Spleen (tissue), 11 donors: Measurements from ENCODE around the gene FAM222A. TPM values are rescaled to one million over a fixed set of nuclear protein-coding genes. Genes with fewer than 3 reads are reported as not detected.

Experiments used
- DNase-seq: peaks from one replicate; pipeline ENCODE4 v3.0.0-alpha.2; 2020
- H3K27ac ChIP-seq, 8 donors: fragments of 200-600 bp; sonication (generic) in 7 of 8; 1 replicate in 4 of 8; 2 replicates in 4 of 8; pipeline versions ENCODE4 v1.5.0 to v1.8.0; 2016 to 2021; ENCODE audit warnings: inconsistent platforms in 4 of 8, mild to moderate bottlenecking in 4 of 8, moderate library complexity in 1 of 8
- H3K27me3 ChIP-seq, 7 donors: fragments of 200-600 bp; sonication (generic) in 6 of 7; replicated peaks in 1 of 7; 1 replicate in 4 of 7; 2 replicates in 3 of 7; pipeline versions ENCODE4 v1.5.0 to v1.8.0; 2016 to 2021; ENCODE audit warnings: inconsistent platforms in 3 of 7, mild to moderate bottlenecking in 1 of 7
- H3K36me3 ChIP-seq, 6 donors: fragments of 200-600 bp; sonication (generic) in 5 of 6; 1 replicate in 4 of 6; 2 replicates in 2 of 6; pipeline versions ENCODE4 v1.5.0 to v1.8.0; 2016 to 2021; ENCODE audit warnings: inconsistent platforms in 2 of 6
- H3K4me1 ChIP-seq, 6 donors: fragments of 200-600 bp; sonication (generic) in 5 of 6; 1 replicate in 3 of 6; 2 replicates in 3 of 6; pipeline versions ENCODE4 v1.5.0 to v1.8.0; 2016 to 2021; ENCODE audit warnings: inconsistent platforms in 3 of 6
- H3K4me3 ChIP-seq, 8 donors: fragments of 200-600 bp; sonication (generic) in 7 of 8; 1 replicate in 4 of 8; 2 replicates in 4 of 8; pipeline versions ENCODE4 v1.5.0 to v1.8.0; 2016 to 2021; ENCODE audit warnings: inconsistent platforms in 4 of 8, mild to moderate bottlenecking in 4 of 8, moderate library complexity in 2 of 8
- H3K9me3 ChIP-seq, 8 donors: fragments of 200-600 bp; sonication (generic) in 7 of 8; 1 replicate in 4 of 8; 2 replicates in 4 of 8; pipeline versions ENCODE4 v1.5.0 to v1.8.0; 2016 to 2021; ENCODE audit warnings: inconsistent platforms in 4 of 8
- POLR2A ChIP-seq, 3 donors: fragments of 450-650 bp; IDR thresholded peaks; one replicate each; pipeline ENCODE4 v1.5.1; 2017; ENCODE audit warnings: antibody characterized with exemption in 3 of 3, mild to moderate bottlenecking in 1 of 3
- POLR2AphosphoS5 ChIP-seq, 3 donors: sonication (generic); formaldehyde crosslinking; IDR thresholded peaks; one replicate each; pipeline ENCODE4 v1.5.1; 2017; ENCODE audit warnings: antibody characterized with exemption in 3 of 3
- WGBS, 5 donors: extraction: QIAGEN DNeasy Blood & Tissue Kit in 3 of 5; methylation state at CpG; one replicate each; pipeline versions ENCODE4 v1.1.5 to v1.1.7; 2013 to 2018; 5-methylcytosine and 5-hydroxymethylcytosine counted together
- intact Hi-C: fragments of 100-400 bp; cut with DNase I; formaldehyde crosslinking; loops from one replicate; pipeline ENCODE4 v1.15.0; 2023; ENCODE audit warnings: low total_unique reads
- polyA plus RNA-seq, 3 donors: library from polyadenylated mRNA; stranded (reverse); fragments of 200-250 nt; gene quantifications; one replicate each; pipeline ENCODE4 v1.2.1, GENCODE V29; 2013
- total RNA-seq, 7 donors: library from RNA; depleted of rRNA in 3 of 7; stranded (reverse); fragments of >200 nt in 3 of 7; fragmentation: NEBNext Ultra II Directional in 4 of 7; extraction: Animal tissue kit (Norgen Biotek cat#: 25700) in 4 of 7; gene quantifications; one replicate each; pipeline versions ENCODE4 v1.1.0 to v1.2.1, GENCODE V29; 2016 to 2021
- TF ChIP-seq, protein P1 (sequence below), 11 experiments: fragments of 200-600 bp in 7 of 11; fragments of 450-650 bp in 4 of 11; sonication (generic) in 4 of 11; IDR thresholded peaks in 8 of 11; conservative IDR thresholded peaks in 3 of 11; 1 replicate in 7 of 11; 2 replicates in 4 of 11; pipeline versions ENCODE4 v1.4.0 to v1.8.0; 2016 to 2021; ENCODE audit warnings: antibody characterized with exemption in 11 of 11, inconsistent platforms in 4 of 11, mild to moderate bottlenecking in 1 of 11
- donor health status: healthy with polysubstance abuse.
- donor health status: DM: no; HTN: no; CAD: no; lungs with moderate emphysema.
- donor health status: DM: no; HTN: no; CAD: no.
- donor health status: Bipolar disorder and iron deficiency.
- donor health status: healthy.
- donor health status: DM: no; HTN: no; CAD: no.
- donor health status: DM: yes; HTN: yes; CAD: no.

The FAM222A gene
- total and polyA plus RNA-seq, 10 donors, result 1.3 to 30.7 (median 16.8) TPM

DNA sequence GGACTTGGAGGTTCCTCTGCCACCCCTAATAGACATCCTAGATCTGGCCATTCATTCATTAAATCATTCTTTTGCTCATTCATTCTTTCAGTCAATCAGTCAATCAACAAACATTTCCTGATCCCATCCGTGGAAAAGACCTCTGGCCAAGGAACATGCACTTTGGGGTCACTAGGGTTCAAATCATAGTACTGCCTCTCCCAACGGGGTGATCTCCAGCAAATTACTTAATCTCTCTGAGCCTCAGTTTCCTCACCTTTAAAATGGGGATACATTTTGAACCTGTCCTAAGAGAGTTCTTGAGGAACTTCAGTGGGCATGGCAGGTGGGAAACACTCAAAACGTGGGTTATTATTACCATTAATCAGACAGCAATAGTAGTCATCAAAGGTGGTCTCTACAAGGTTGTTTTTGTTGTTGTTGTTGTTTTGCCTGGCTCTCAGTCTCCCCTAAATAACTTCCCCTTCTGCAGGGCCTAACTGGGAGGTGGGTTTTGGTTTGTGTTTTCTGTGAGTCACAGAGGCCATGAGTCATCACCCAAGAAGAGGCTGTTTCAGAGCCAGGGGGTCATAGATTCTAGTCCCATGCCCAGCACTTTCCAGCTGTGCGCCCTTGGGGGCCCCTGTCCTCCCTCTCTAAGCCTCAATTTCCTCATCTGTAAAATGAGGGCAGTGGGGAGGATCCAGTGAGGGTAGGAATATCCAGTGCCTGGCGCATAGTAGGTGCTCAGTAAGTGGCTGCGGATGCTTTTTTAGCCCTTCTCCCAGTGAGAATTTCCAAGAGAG is 16.9 kb upstream of the FAM222A start:
- WGBS, 5 donors, result 65 to 84% (median 70%) methylated on average over 6 of the region's 6 CpGs
- no peaks in the 10 kb centered on the region for H3K4me1 ChIP-seq
- H3K4me3 ChIP-seq, result no peak overlapping the region
- no peaks in the 10 kb centered on the region for H3K36me3 ChIP-seq
- H3K27me3 ChIP-seq, result peaks cover 0 to 19% (median 4%) of the 10 kb centered on the region in 7 donors
- no peaks in the 10 kb centered on the region for H3K9me3 ChIP-seq
- H3K27ac ChIP-seq, result no peak overlapping the region
- peak; percentile 30 for DNase-seq
- intact Hi-C loops, result no loop called here
- TF ChIP-seq POLR2A (IDR thresholded peaks at IDR 0.05) (no peak), POLR2AphosphoS5 (IDR thresholded peaks at IDR 0.05) (no peak)
- TF ChIP-seq, protein P1, sequence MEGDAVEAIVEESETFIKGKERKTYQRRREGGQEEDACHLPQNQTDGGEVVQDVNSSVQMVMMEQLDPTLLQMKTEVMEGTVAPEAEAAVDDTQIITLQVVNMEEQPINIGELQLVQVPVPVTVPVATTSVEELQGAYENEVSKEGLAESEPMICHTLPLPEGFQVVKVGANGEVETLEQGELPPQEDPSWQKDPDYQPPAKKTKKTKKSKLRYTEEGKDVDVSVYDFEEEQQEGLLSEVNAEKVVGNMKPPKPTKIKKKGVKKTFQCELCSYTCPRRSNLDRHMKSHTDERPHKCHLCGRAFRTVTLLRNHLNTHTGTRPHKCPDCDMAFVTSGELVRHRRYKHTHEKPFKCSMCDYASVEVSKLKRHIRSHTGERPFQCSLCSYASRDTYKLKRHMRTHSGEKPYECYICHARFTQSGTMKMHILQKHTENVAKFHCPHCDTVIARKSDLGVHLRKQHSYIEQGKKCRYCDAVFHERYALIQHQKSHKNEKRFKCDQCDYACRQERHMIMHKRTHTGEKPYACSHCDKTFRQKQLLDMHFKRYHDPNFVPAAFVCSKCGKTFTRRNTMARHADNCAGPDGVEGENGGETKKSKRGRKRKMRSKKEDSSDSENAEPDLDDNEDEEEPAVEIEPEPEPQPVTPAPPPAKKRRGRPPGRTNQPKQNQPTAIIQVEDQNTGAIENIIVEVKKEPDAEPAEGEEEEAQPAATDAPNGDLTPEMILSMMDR (IDR thresholded peaks at IDR 0.05 in 8 of 11, conservative IDR thresholded peaks at IDR 0.05 in 3 of 11), result no peak

DNA sequence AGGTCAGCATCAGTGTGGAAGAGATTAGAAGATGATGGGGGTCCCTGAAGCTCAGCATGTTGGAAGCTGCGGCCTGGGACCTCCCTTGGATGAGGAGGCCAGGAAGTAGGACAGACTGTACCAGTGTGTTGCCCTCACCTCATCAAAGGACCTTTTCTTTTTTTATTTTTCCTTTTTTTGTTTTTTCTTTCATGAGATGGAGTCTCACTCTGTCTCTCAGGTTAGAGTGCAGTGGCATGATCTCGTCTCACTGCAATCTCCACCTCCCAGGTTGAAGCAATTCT is 16.4 kb upstream of the FAM222A start:
- no peaks in the 10 kb centered on the region for H3K4me1 ChIP-seq
- H3K36me3 ChIP-seq, result no peaks in the 10 kb centered on the region
- 86 to 100% (median 93%) methylated on average over 2 of the region's 2 CpGs for WGBS, 5 donors
- H3K27me3 ChIP-seq, result peaks cover 0 to 13% (median 4%) of the 10 kb centered on the region in 7 donors
- no peak for DNase-seq
- TF ChIP-seq, protein P1 (IDR thresholded peaks at IDR 0.05 in 8 of 11, conservative IDR thresholded peaks at IDR 0.05 in 3 of 11), result no peak
- TF ChIP-seq POLR2AphosphoS5 (IDR thresholded peaks at IDR 0.05) (no peak), POLR2A (IDR thresholded peaks at IDR 0.05) (no peak)
- intact Hi-C loops, result no loop called here
- H3K4me3 ChIP-seq, result no peak overlapping the region
- no peaks in the 10 kb centered on the region for H3K9me3 ChIP-seq
- no peak overlapping the region for H3K27ac ChIP-seq

GRCh38 chr12:109697877-109698468 is 15.7 kb upstream of the FAM222A start:
- H3K9me3 ChIP-seq, result no peaks in the 10 kb centered on the region
- 73 to 77% (median 76%) methylated on average over 10 to 11 of the region's 11 CpGs for WGBS, 5 donors

DNA sequence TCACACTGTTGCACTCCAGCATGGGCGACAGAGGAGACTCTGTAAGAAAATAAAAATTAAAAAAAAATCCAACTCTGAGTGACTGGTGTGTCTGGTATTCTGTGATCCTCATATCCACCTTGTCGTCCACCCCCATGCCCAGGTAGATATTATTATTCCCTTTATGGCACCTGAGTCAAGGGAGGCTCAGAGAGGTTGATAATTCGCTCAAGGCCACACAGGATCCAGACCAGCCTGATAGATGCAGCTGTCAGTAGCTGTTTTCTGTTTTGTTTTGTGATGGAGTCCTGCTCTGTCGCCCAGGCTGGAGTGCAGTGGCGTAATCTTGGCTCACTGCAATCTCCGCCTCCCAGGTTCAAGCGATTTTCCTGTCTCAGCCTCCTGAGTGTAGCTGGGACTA is 14.8 kb upstream of the FAM222A start:
- H3K9me3 ChIP-seq, result no peaks in the 10 kb centered on the region
- peaks cover 0 to 6% (median 0%) of the 10 kb centered on the region in 7 donors for H3K27me3 ChIP-seq
- H3K4me3 ChIP-seq, result no peak overlapping the region
- 85 to 90% (median 89%) methylated on average over 7 of the region's 7 CpGs for WGBS, 5 donors
- intact Hi-C loops, result no loop called here
- no peaks in the 10 kb centered on the region for H3K36me3 ChIP-seq
- no peak overlapping the region for H3K27ac ChIP-seq
- no peaks in the 10 kb centered on the region for H3K4me1 ChIP-seq
- no peak for DNase-seq
- TF ChIP-seq POLR2A (IDR thresholded peaks at IDR 0.05), result no peak
- no peak for TF ChIP-seq POLR2AphosphoS5 (IDR thresholded peaks at IDR 0.05)
- TF ChIP-seq, protein P1 (IDR thresholded peaks at IDR 0.05 in 8 of 11, conservative IDR thresholded peaks at IDR 0.05 in 3 of 11), result no peak

More at GRCh38 chr12:109697877-109698468, 15.7 kb upstream of the FAM222A start:
- Histone ChIP-seq H3K4me1 (no peaks in the 10 kb centered on the region), H3K4me3 (no peak overlapping the region), H3K27me3 (peaks cover 0 to 6% (median 0%) of the 10 kb centered on the region in 7 donors), H3K27ac (no peak overlapping the region), H3K36me3 (no peaks in the 10 kb centered on the region)
- TF ChIP-seq POLR2AphosphoS5 (IDR thresholded peaks at IDR 0.05) (no peak), POLR2A (IDR thresholded peaks at IDR 0.05) (no peak)
- TF ChIP-seq, protein P1 (IDR thresholded peaks at IDR 0.05 in 8 of 11, conservative IDR thresholded peaks at IDR 0.05 in 3 of 11), result no peak
- DNase-seq, result no peak
- intact Hi-C loops, result no loop called here
